K562 (cell line): ENCODE results near the gene RPLP2. TPM values are rescaled to one million over a fixed set of nuclear protein-coding genes. Genes with fewer than 3 reads are reported as not detected.

ENCODE experiments used
- ARID1B ChIP-seq: fragments of 450-650 bp; IDR thresholded peaks from 2 replicates; pipeline ENCODE4 v1.6.1; 2016; ENCODE audit warnings: antibody characterized with exemption, mild to moderate bottlenecking, inconsistent platforms
- BMI1 ChIP-seq: fragments of 150-350 bp; IDR thresholded peaks from 2 replicates; pipeline ENCODE4 v1.6.1; 2014; ENCODE audit warnings: low read length
- C11orf30 ChIP-seq: fragments of 450-650 bp; IDR thresholded peaks from 2 replicates; pipeline ENCODE4 v1.6.1; 2016; ENCODE audit warnings: low read depth, mild to moderate bottlenecking
- CREBBP ChIP-seq: IDR thresholded peaks from one replicate; pipeline ENCODE4 v1.6.1; 2012; ENCODE audit warnings: low read depth, mild to moderate bottlenecking, control low read depth, inconsistent platforms, low read length
- ESRRB ChIP-seq: fragments of 250-450 bp; sonication (Bioruptor Pico); IDR thresholded peaks from 2 replicates; pipeline ENCODE4 v1.5.0; 2020; ENCODE audit warnings: mild to moderate bottlenecking, moderate library complexity, borderline replicate concordance
- FOSL1 ChIP-seq: fragments of 200-800 bp; sonication (Bioruptor generic); conservative IDR thresholded peaks from 2 replicates; pipeline ENCODE4 v1.6.1; 2016; ENCODE audit warnings: missing genetic modification characterization, missing compliant biosample characterization
- GTF2A2 ChIP-seq: IDR thresholded peaks from 2 replicates; pipeline ENCODE4 v1.6.1; 2016; ENCODE audit warnings: mild to moderate bottlenecking, missing genetic modification characterization, missing compliant biosample characterization
- ILK ChIP-seq: fragments of 450-650 bp; IDR thresholded peaks from 2 replicates; pipeline ENCODE4 v1.6.1; 2016; ENCODE audit warnings: missing genetic modification characterization, low read depth, mild to moderate bottlenecking, missing compliant biosample characterization, moderate library complexity, borderline replicate concordance
- MCM3 ChIP-seq: fragments of 450-650 bp; IDR thresholded peaks from 2 replicates; pipeline ENCODE4 v1.6.1; 2016
- MEF2A ChIP-seq: IDR thresholded peaks from 2 replicates; pipeline ENCODE4 v1.6.1; 2011; ENCODE audit warnings: low read depth, mild to moderate bottlenecking, low read length, moderate library complexity; ENCODE audit not compliant: control insufficient read depth
- NKRF ChIP-seq: fragments of 450-650 bp; IDR thresholded peaks from 2 replicates; pipeline ENCODE4 v1.6.1; 2016; ENCODE audit warnings: borderline replicate concordance
- PHB ChIP-seq: fragments of 250-450 bp; sonication (Bioruptor Pico); IDR thresholded peaks from 2 replicates; pipeline ENCODE4 v1.5.0; 2021
- PHB2 ChIP-seq: fragments of 450-650 bp; IDR thresholded peaks from 2 replicates; pipeline ENCODE4 v1.6.1; 2017; ENCODE audit warnings: low read depth
- POLR2B ChIP-seq: fragments of 450-650 bp; IDR thresholded peaks from 2 replicates; pipeline ENCODE4 v1.6.1; 2018; ENCODE audit warnings: low read depth; ENCODE audit not compliant: partially characterized antibody
- RB1 ChIP-seq: fragments of 450-650 bp; IDR thresholded peaks from 2 replicates; pipeline ENCODE4 v1.6.1; 2017; ENCODE audit warnings: low read depth, mild to moderate bottlenecking
- RBFOX2 ChIP-seq: fragments of 200-400 bp; formaldehyde crosslinking; IDR thresholded peaks from 2 replicates; pipeline ENCODE4 v1.6.1; 2017; ENCODE audit warnings: low read depth, mild to moderate bottlenecking, low read length, moderate library complexity
- RBM17 ChIP-seq: fragments of 200-400 bp; formaldehyde crosslinking; IDR thresholded peaks from 2 replicates; pipeline ENCODE4 v1.6.1; 2017; ENCODE audit warnings: low read depth, mild to moderate bottlenecking, low read length, borderline replicate concordance
- SLC30A9 ChIP-seq: fragments of 250-450 bp; sonication (Bioruptor Pico); IDR thresholded peaks from 2 replicates; pipeline ENCODE4 v1.8.0; 2022; ENCODE audit warnings: mild to moderate bottlenecking, moderate library complexity
- SP1 ChIP-seq: sonication (generic); formaldehyde crosslinking; IDR thresholded peaks from 2 replicates; pipeline ENCODE4 v1.8.1; 2022; ENCODE audit warnings: mild to moderate bottlenecking, missing genetic modification reagents
- TAF1 ChIP-seq: IDR thresholded peaks from 2 replicates; pipeline ENCODE4 v1.6.1; 2011; ENCODE audit warnings: mild to moderate bottlenecking, low read length, moderate library complexity; ENCODE audit not compliant: insufficient read depth, control insufficient read depth, severe bottlenecking; ENCODE audit errors: extremely low read depth
- TAF7 ChIP-seq: fragments of 450-650 bp; IDR thresholded peaks from 2 replicates; pipeline ENCODE4 v1.6.1; 2016; ENCODE audit warnings: missing genetic modification characterization, missing compliant biosample characterization
- TBP ChIP-seq: optimal IDR thresholded peaks from 2 replicates; pipeline ENCODE3; 2011; ENCODE audit warnings: low read depth, low read length, improper control_type of control experiment
- ZBED1 ChIP-seq: IDR thresholded peaks from 2 replicates; pipeline ENCODE4 v1.6.1; 2014
- ZBTB33 ChIP-seq: sonication (generic); formaldehyde crosslinking; IDR thresholded peaks from 2 replicates; pipeline ENCODE4 v1.8.1; 2023; ENCODE audit warnings: mild to moderate bottlenecking, missing genetic modification reagents
- ZBTB8A ChIP-seq: fragments of 450-650 bp; IDR thresholded peaks from 2 replicates; pipeline ENCODE4 v1.6.1; 2018; ENCODE audit warnings: mild to moderate bottlenecking, moderate library complexity; ENCODE audit not compliant: partially characterized antibody
- ZNF133 ChIP-seq: fragments of 250-450 bp; sonication (Bioruptor Pico); IDR thresholded peaks from 2 replicates; pipeline ENCODE4 v1.4.0; 2020; ENCODE audit warnings: mild to moderate bottlenecking
- ZNF830 ChIP-seq: fragments of 250-450 bp; sonication (Bioruptor Pico); IDR thresholded peaks from 2 replicates; pipeline ENCODE4 v1.5.0; 2021; ENCODE audit warnings: mild to moderate bottlenecking
- polyA plus RNA-seq, 8 experiments: library from polyadenylated mRNA; depleted of rRNA in 4 of 8; stranded (reverse) in 5 of 8; unstranded in 3 of 8; fragments of >200 nt; fragmentation: Nextera tagmentation in 2 of 8; fragmentation: Illumina TruSeq in 1 of 8; extraction: Ambion mirVana in 2 of 8; extraction: Trizol in 1 of 8; gene quantifications; 2 replicates each; pipeline versions ENCODE4 v1.2.1 to v1.2.3, GENCODE V29; 2011 to 2014; ENCODE audit warnings: inconsistent platforms in 1 of 8, missing spikeins in 1 of 8
- total RNA-seq, 7 experiments: library from RNA; depleted of rRNA in 6 of 7; stranded (reverse); fragments of >200 nt in 6 of 7; fragmentation: Illumina TruSeq in 2 of 7; extraction: Trizol in 2 of 7; gene quantifications; 2 replicates each; pipeline versions ENCODE4 v1.2.1 to v1.2.3, GENCODE V29; 2011 to 2021; ENCODE audit warnings: low replicate concordance in 1 of 7

Gene RPLP2
- total and polyA plus RNA-seq, 9 of the 15 experiments (the other 6 are each of a cell fraction or from before 2014, with no cell fraction given), result 528 to 3,807 (median 1,633) TPM

- no peak for TF ChIP-seq SLC30A9
- no peak for TF ChIP-seq TAF7 (tag)
- no peak for TF ChIP-seq PHB (CRISPR knock-in tag)
- TF ChIP-seq ARID1B, result no peak
- no peak for TF ChIP-seq BMI1
- no peak for TF ChIP-seq GTF2A2 (tag)
- no peak for TF ChIP-seq PHB2
- no peak; the same call in 1 of the 2 replicates for TF ChIP-seq FOSL1 (tag)
- no peak for TF ChIP-seq RB1
- TF ChIP-seq NKRF, result no peak
- TF ChIP-seq TAF1, result no peak
- no peak for TF ChIP-seq RBM17
- TF ChIP-seq ZNF133 (CRISPR knock-in tag), result no peak
- peak; percentile 88 for TF ChIP-seq RBFOX2
- TF ChIP-seq MCM3, result no peak
- TF ChIP-seq SP1, result no peak
- TF ChIP-seq TBP, result no peak
- TF ChIP-seq POLR2B, result no peak
- TF ChIP-seq ZBTB8A, result no peak
- no peak for TF ChIP-seq ESRRB
- no peak for TF ChIP-seq C11orf30
- TF ChIP-seq ZNF830 (CRISPR knock-in tag), result no peak
- no peak for TF ChIP-seq ZBED1
- no peak for TF ChIP-seq ILK (tag)
- no peak for TF ChIP-seq CREBBP
- TF ChIP-seq ZBTB33 (CRISPR knock-in tag), result no peak
- no peak for TF ChIP-seq MEF2A
Observed at GRCh38 chr11:810040-810567, 337 bp downstream of the RPLP2 start (continued).
